ENCODE data around the gene PHF19.

PHF19 gene

DNA sequence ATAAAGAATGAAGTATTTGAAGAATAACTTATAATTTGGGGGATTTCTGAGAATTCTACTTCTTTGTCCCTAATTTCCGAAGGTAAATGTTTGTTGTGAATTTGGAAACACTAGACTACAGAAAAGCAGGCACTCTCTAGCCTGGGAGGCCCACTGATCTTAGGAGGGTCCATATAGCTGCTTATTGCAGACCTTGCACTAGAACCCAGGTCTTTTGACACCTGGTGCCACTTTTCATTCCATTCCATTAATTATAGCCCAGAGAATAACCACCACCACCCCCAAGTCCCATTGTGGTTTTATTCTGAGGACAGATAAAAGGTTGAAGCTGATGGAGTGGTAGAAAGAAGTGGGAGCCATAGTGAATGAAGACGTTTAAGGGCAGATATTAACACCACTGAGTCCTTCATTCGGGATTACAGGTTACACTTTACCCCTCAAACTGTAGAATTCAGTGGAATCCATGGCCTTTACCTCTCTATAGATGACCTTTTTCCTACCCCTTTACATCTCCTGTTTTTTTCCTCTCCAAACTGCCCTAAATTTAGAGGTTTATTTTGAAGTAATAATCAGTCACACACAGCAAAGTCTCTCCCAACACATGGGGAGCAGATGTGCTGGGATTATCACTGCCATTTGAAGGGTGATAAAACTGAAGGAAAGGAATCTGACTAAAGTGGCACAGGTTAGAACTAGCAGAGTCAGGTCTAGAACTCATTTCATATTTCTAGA, 22.2 kb downstream of the PHF19 start:
- peaks cover 18% of the 10 kb centered on the region for H3K36me3 ChIP-seq (ENCODE audit: insufficient read depth, low read length)

DNA sequence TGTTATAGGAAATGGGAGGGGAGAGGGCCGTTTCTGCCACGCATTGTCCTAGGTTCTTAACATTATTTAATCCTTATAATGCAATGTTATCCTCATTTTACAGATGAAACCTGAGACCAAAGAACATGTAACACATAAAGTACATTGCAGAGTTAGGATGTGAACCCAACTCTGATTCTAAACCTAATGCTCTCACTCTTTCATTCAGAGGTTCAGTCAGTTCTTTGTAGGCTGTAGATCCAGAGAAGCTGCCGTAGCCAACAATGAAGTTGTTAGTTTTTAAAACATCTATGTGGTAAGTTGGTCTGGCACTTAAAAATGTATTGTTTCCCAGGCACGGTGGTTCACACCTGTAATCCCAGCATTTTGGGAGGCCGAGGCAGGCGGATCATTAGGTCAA, 23.8 kb downstream of the PHF19 start:
- H3K4me3 ChIP-seq (ENCODE audit: low read depth in 1 of 2, low read length in 2 of 2) = no peak overlapping the region
- peaks cover 20% of the 10 kb centered on the region for H3K36me3 ChIP-seq (ENCODE audit: insufficient read depth, low read length)
- H3K27ac ChIP-seq (ENCODE audit: low read depth, low read length) = no peak overlapping the region
- H3K4me1 ChIP-seq (ENCODE audit: insufficient read depth, low read length) = no peaks in the 10 kb centered on the region
- no peak overlapping the region for H3K9ac ChIP-seq (ENCODE audit: low read length)
- no peaks in the 10 kb centered on the region for H3K27me3 ChIP-seq (ENCODE audit: control insufficient read depth in 1 of 2, insufficient read depth in 2 of 2, low read length in 2 of 2)
- H3K9me3 ChIP-seq (ENCODE audit: low read length) = no peaks in the 10 kb centered on the region

More for the DNA sequence above, 22.2 kb downstream of the PHF19 start:
- Histone ChIP-seq H3K4me3 (ENCODE audit: low read depth in 1 of 2, low read length in 2 of 2) (no peak overlapping the region), H3K4me1 (ENCODE audit: insufficient read depth, low read length) (no peaks in the 10 kb centered on the region), H3K27ac (ENCODE audit: low read depth, low read length) (no peak overlapping the region), H3K27me3 (ENCODE audit: control insufficient read depth in 1 of 2, insufficient read depth in 2 of 2, low read length in 2 of 2) (no peaks in the 10 kb centered on the region), H3K9ac (ENCODE audit: low read length) (no peak overlapping the region), H3K9me3 (ENCODE audit: low read length) (no peaks in the 10 kb centered on the region)

DNA sequence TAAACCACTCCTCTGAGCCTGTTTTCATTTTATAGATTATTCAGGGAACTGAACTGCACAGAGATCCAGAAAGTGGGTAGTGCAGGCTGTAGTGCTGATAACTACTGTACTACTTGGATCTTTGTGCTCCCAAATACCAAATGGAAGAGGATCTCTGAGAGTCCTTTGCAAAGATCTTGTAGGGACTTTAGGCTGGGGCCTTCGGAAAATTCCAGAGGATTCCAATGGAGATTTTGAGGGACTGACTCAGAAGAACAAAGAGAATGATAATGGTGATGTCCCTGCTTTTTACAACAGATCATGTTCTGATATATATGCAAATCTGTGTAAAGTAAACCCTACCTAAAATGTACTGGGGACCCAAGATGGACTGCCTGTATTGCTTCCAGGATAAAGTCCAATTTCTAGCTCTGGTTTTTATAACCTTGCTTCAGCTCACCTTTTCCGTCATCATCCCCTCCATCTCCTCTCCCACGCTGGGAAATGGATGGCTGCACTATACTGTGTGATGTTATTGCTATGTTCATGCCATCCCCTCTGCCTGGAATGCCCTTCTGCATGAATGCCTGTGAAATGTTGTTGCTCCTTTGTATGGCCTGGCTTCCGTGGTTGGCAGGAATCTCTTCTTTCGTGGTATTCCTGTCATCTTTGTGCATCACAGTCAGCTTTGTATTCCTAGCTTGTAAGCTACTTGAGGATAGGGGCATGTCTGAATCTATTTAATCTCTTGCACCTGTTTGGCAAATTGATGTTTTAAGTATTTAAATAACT, 24.6 kb downstream of the PHF19 start:
- Histone ChIP-seq H3K27ac (ENCODE audit: low read depth, low read length) (no peak overlapping the region), H3K4me3 (ENCODE audit: low read depth in 1 of 2, low read length in 2 of 2) (no peak overlapping the region), H3K9ac (ENCODE audit: low read length) (no peak overlapping the region), H3K27me3 (ENCODE audit: control insufficient read depth in 1 of 2, insufficient read depth in 2 of 2, low read length in 2 of 2) (no peaks in the 10 kb centered on the region), H3K9me3 (ENCODE audit: low read length) (no peaks in the 10 kb centered on the region), H3K4me1 (ENCODE audit: insufficient read depth, low read length) (no peaks in the 10 kb centered on the region), H3K36me3 (ENCODE audit: insufficient read depth, low read length) (peaks cover 13% of the 10 kb centered on the region)

GRCh38 chr9:120851449-120851848, 25.5 kb downstream of the PHF19 start:
- no peak overlapping the region for H3K9ac ChIP-seq (ENCODE audit: low read length)
- no peak overlapping the region for H3K27ac ChIP-seq (ENCODE audit: low read depth, low read length)
- no peak overlapping the region for H3K4me3 ChIP-seq (ENCODE audit: low read depth in 1 of 2, low read length in 2 of 2)
- no peaks in the 10 kb centered on the region for H3K9me3 ChIP-seq (ENCODE audit: low read length)
- no peaks in the 10 kb centered on the region for H3K4me1 ChIP-seq (ENCODE audit: insufficient read depth, low read length)
- no peaks in the 10 kb centered on the region for H3K27me3 ChIP-seq (ENCODE audit: control insufficient read depth in 1 of 2, insufficient read depth in 2 of 2, low read length in 2 of 2)
- peaks cover 11% of the 10 kb centered on the region for H3K36me3 ChIP-seq (ENCODE audit: insufficient read depth, low read length)

DNA sequence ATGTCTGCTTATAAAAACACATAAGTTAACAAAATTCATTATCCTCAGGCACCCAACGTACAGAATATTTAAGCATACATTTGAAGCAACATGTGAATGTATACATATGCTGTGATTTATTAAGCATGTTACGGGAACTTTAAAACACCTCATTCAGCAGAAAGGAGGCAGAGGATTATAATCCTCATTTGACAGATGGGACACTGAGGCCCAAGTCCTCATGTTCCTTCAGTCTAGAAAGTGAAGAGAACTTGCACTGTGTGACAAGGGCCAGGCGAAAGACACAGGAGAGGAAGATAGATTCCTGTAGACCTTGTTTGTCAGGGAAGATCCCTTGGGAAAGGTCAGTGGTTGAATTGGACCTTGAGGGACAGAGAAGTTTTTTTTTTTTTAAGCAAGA, 26.7 kb downstream of the PHF19 start:
- no peaks in the 10 kb centered on the region for H3K27me3 ChIP-seq (ENCODE audit: control insufficient read depth in 1 of 2, insufficient read depth in 2 of 2, low read length in 2 of 2)
- H3K9ac ChIP-seq (ENCODE audit: low read length) = no peak overlapping the region
- no peaks in the 10 kb centered on the region for H3K4me1 ChIP-seq (ENCODE audit: insufficient read depth, low read length)
- H3K4me3 ChIP-seq (ENCODE audit: low read depth in 1 of 2, low read length in 2 of 2) = no peak overlapping the region
- H3K36me3 ChIP-seq (ENCODE audit: insufficient read depth, low read length) = peaks cover 5% of the 10 kb centered on the region
- no peak overlapping the region for H3K27ac ChIP-seq (ENCODE audit: low read depth, low read length)
- no peaks in the 10 kb centered on the region for H3K9me3 ChIP-seq (ENCODE audit: low read length)

DNA sequence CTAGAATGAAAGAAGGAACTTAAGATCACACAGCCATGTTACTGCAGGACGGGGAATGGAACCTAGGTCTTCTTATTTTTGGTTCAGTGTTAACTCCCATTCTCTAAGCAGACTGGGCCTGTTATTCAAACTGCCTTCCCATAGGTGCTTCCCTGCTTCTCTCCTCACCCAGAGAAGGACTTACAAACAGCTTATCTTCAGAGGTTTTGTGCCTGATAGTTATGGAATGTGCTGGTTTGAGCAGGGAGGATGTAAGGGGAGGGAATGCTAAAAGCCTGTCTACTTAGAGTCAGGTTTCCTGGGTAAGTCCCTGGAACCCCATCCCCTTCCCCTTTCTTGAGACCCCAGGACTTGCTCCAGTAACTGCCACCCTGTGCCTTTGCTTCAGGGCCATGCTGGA, 30.1 kb downstream of the PHF19 start:
- Histone ChIP-seq H3K4me3 (ENCODE audit: low read depth in 1 of 2, low read length in 2 of 2) (no peak overlapping the region), H3K4me1 (ENCODE audit: insufficient read depth, low read length) (peaks cover 2% of the 10 kb centered on the region), H3K9me3 (ENCODE audit: low read length) (no peaks in the 10 kb centered on the region), H3K27me3 (ENCODE audit: control insufficient read depth in 1 of 2, insufficient read depth in 2 of 2, low read length in 2 of 2) (no peaks in the 10 kb centered on the region), H3K36me3 (ENCODE audit: insufficient read depth, low read length) (peaks cover 5% of the 10 kb centered on the region), H3K27ac (ENCODE audit: low read depth, low read length) (no peak overlapping the region), H3K9ac (ENCODE audit: low read length) (no peak overlapping the region)

- H3K27me3 ChIP-seq (ENCODE audit: control insufficient read depth in 1 of 2, insufficient read depth in 2 of 2, low read length in 2 of 2) = no peaks in the 10 kb centered on the region
- no peak overlapping the region for H3K4me3 ChIP-seq (ENCODE audit: low read depth in 1 of 2, low read length in 2 of 2)
- no peak overlapping the region for H3K27ac ChIP-seq (ENCODE audit: low read depth, low read length)
- H3K4me1 ChIP-seq (ENCODE audit: insufficient read depth, low read length) = peaks cover 7% of the 10 kb centered on the region
- H3K9ac ChIP-seq (ENCODE audit: low read length) = no peak overlapping the region
- H3K9me3 ChIP-seq (ENCODE audit: low read length) = no peaks in the 10 kb centered on the region
- peaks cover 5% of the 10 kb centered on the region for H3K36me3 ChIP-seq (ENCODE audit: insufficient read depth, low read length)
Measured at GRCh38 chr9:120846251-120846889, 30.6 kb downstream of the PHF19 start.

- Histone ChIP-seq H3K9me3 (ENCODE audit: low read length) (no peaks in the 10 kb centered on the region), H3K36me3 (ENCODE audit: insufficient read depth, low read length) (peaks cover 5% of the 10 kb centered on the region), H3K4me1 (ENCODE audit: insufficient read depth, low read length) (peaks cover 7% of the 10 kb centered on the region), H3K27ac (ENCODE audit: low read depth, low read length) (no peak overlapping the region), H3K4me3 (ENCODE audit: low read depth in 1 of 2, low read length in 2 of 2) (no peak overlapping the region), H3K27me3 (ENCODE audit: control insufficient read depth in 1 of 2, insufficient read depth in 2 of 2, low read length in 2 of 2) (no peaks in the 10 kb centered on the region), H3K9ac (ENCODE audit: low read length) (no peak overlapping the region)
Measured at GRCh38 chr9:120845255-120845654, 31.7 kb downstream of the PHF19 start.

GRCh38 chr9:120842685-120843485, 34.1 kb downstream of the PHF19 start, which contains the start of gene PSMD5:
PSMD5 (minus strand) TSS chr9:120842922; CDS start chr9:120842909, 13 bp downstream.
- no peaks in the 10 kb centered on the region for H3K9me3 ChIP-seq (ENCODE audit: low read length)
- H3K27ac ChIP-seq (ENCODE audit: low read depth, low read length) = peak within 1 kb of the TSS; percentile 96
- no peaks in the 10 kb centered on the region for H3K36me3 ChIP-seq (ENCODE audit: insufficient read depth, low read length)
- peak within 1 kb of the TSS; percentile 82 to 96 for H3K4me3 ChIP-seq (ENCODE audit: low read depth in 1 of 2, low read length in 2 of 2)
- peaks cover 18% of the 10 kb centered on the region for H3K4me1 ChIP-seq (ENCODE audit: insufficient read depth, low read length)
- H3K9ac ChIP-seq (ENCODE audit: low read length) = peak within 1 kb of the TSS; percentile 94
- H3K27me3 ChIP-seq (ENCODE audit: control insufficient read depth in 1 of 2, insufficient read depth in 2 of 2, low read length in 2 of 2) = no peaks in the 10 kb centered on the region

- H3K4me1 ChIP-seq (ENCODE audit: insufficient read depth, low read length) = peaks cover 18% of the 10 kb centered on the region
- peak overlapping the region; percentile 82 to 96 for H3K4me3 ChIP-seq (ENCODE audit: low read depth in 1 of 2, low read length in 2 of 2)
- H3K36me3 ChIP-seq (ENCODE audit: insufficient read depth, low read length) = no peaks in the 10 kb centered on the region
- peak overlapping the region; percentile 96 for H3K27ac ChIP-seq (ENCODE audit: low read depth, low read length)
- peak overlapping the region; percentile 94 for H3K9ac ChIP-seq (ENCODE audit: low read length)
- H3K9me3 ChIP-seq (ENCODE audit: low read length) = no peaks in the 10 kb centered on the region
- H3K27me3 ChIP-seq (ENCODE audit: control insufficient read depth in 1 of 2, insufficient read depth in 2 of 2, low read length in 2 of 2) = no peaks in the 10 kb centered on the region
Measured at GRCh38 chr9:120841930-120842684, 34.9 kb downstream of the PHF19 start.

Measured in muscle layer of colon (tissue), 2 donors.